Cardiac fibroblast (primary cell): ENCODE results near the gene METAP1D.
A peak's percentile ranks its signal among the peaks of the same experiment; 100 is the strongest.

ENCODE experiments used
- DNase-seq, 2 donors: peaks; one replicate each; pipeline versions ENCODE4 v3.0.0 to v3.0.0-alpha.2; 2010; ENCODE audit warnings: low read depth in 2 of 2
- H3K4me3 ChIP-seq, 2 donors: replicated peaks in 1 of 2; 1 replicate in 1 of 2; 2 replicates in 1 of 2; pipeline ENCODE4 v1.5.1; 2011; ENCODE audit warnings: low read depth in 2 of 2, low read length in 2 of 2, mild to moderate bottlenecking in 2 of 2, moderate library complexity in 1 of 2
- CTCF ChIP-seq: IDR thresholded peaks from one replicate; pipeline ENCODE4 v1.5.1; 2011; ENCODE audit warnings: low read depth, mild to moderate bottlenecking, low read length, inconsistent platforms

Gene METAP1D

GRCh38 chr2:172095146-172095904 lies 95.6 kb downstream of the METAP1D start:
- no peak for TF ChIP-seq CTCF
- peak overlapping the region; percentile 52 to 62 for H3K4me3 ChIP-seq
- peak; percentile 80 to 86 for DNase-seq

GRCh38 chr2:172095905-172096625 lies 96.3 kb downstream of the METAP1D start:
- peak overlapping the region in 1 of 2 donors; percentile 62 for H3K4me3 ChIP-seq
- DNase-seq = peak in 1 of 2 donors; percentile 36
- TF ChIP-seq CTCF = no peak

DNA sequence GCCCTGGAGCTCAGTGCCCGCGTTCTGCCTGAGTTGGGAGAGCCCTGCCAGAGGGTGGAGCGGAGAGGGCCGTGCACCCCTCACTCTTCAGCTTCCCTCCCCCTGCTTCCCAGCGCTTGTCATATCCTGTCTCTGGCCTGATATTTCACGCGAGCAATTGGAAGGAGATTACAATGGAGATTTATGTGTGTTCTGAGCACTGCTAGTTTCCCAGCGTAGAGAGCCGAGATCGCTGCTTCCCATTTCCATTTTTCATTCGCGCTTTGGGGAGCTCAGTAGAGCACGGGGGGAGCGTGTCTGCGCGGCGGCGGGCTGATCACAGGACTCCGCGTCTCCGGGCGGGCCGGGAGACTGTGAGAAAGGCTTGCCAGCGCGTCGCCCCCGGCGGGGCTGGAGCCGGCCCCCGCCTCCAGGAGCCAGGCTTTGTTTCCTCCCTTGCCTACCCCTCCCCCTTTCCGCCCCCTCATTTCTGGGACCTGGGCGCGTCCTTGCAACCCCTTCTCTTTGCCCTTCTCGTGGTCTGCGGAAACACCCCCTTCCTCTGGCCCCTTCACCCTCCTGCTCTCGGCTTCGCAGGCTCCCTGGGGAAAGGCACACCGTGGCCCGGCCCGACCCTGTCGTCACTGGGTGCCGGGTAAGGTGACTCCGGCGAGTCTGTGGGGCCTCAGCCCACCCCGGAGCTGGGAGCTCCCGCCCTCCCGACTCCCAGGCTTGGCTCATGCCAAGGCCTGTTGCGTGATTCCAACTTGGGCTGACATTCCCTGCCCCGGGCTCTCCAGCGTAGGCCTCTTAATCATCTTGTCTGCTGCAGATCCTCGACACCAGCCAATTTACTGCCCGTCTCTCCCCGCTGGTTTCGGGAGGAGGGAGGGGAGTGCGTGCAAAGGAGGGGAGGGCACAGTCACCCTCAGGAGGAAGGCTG lies 97.1 kb downstream of the METAP1D start:
- no peak for TF ChIP-seq CTCF
- peak overlapping the region; percentile 24 to 35 for H3K4me3 ChIP-seq
- DNase-seq = peak; percentile 67 to 70

DNA sequence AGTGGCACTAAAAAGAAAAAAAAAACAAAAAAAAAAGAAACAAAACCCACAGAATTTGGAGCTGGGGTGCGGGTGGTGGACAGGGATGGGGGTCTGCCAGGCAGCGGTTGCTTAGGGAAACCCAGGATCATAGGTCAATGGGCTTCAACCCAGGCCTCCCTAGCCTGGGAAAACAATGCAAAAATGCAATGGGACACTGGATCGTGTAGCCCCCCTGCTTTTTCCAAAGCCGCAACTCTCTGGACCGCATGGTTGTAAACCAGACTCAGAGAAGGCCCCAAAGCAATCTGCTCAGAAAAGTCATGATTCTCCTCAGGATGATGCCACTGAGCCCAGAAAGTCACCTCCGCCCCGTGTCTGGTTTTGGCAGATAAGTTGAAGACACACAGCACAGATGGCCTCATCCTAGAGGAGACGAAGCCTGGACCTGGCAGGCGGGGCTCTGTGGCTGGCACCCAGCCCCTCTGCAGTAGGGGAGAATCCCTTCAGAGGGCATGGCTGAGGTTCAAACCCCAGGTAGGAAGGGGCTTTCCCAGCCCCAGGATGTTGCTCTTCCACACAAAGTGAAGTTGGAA lies 97.9 kb downstream of the METAP1D start:
- no peak for TF ChIP-seq CTCF
- DNase-seq = no peak
- no peak overlapping the region for H3K4me3 ChIP-seq

DNA sequence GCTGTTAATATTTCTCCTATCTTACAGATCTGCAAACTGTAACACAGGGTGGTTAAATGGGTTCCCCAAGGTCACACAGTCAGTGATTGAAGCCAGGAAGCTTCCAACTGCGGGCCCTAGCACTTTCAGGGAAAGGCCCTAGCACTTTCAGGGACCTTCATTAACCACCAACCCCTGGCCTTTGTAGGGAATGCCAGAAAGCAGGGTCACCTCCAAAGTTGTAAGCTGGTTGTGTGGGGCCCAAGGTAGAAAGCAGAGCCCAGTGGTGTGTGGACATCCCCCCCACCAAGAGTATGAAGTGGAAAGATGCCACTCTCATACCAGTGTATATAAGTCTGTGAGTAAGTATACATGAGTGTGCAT lies 98.5 kb downstream of the METAP1D start:
- TF ChIP-seq CTCF = no peak
- no peak for DNase-seq
- no peak overlapping the region for H3K4me3 ChIP-seq

DNA sequence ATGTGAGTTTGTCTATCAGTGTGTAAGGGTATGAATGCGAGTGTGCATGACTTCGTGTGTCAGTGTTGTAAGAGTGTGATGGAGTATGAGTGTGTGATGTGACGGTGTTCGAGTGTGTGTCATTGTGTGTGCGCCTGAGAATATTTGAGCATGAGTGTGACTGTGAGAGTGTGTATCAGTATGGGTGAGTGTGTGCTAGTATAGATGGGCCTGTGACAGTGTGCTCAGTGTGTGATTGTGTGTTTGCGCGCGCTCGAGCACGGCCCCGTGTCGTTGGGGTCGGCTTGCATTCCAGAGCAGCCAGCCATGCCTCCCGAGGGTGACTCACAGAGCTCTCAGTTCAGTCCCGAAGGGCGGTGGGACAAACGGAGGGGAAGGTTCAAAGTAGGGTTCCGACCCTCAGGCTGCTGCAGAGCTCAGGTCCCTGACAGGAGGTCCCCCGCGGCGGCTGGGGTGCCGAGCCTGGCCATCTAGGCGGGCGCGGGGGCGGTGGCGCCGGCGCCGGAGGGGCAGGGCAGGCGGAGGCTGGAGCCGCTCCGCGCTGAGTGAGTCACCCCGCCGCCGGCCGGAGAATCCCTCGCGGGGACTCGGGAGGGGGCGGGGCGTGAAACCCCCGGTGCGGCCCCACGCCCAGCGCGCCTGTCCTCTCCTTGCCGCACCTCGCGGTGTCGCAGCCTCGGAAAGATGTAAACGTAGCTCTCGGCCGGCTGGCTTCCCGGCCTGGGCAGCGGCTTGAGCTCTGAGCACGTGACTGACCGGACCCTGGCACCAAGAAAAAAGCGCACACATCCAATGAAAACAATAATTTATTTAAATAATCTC lies 99.1 kb downstream of the METAP1D start:
- peak overlapping the region; percentile 39 to 46 for H3K4me3 ChIP-seq
- TF ChIP-seq CTCF = no peak
- peak; percentile 49 to 78 for DNase-seq
